ENCODE measurements around the gene OR14C36. TPM values are rescaled to one million over a fixed set of nuclear protein-coding genes. Genes with fewer than 3 reads are reported as not detected.

The OR14C36 gene
- total and polyA plus RNA-seq, 9 of the 15 experiments (the other 6 are each of a cell fraction or from before 2014, with no cell fraction given): not detected

GRCh38 chr1:248380854-248381253 is 32.3 kb downstream of the OR14C36 start:
- FAIRE-seq (no peak), ATAC-seq (no peak), DNase-seq (ENCODE audit: extremely low read depth in 1 of 4, low spot score in 3 of 4) (no peak)
- in situ Hi-C loops (cut with MboI): no loop called here
- Histone ChIP-seq H3K9me1 (ENCODE audit: control insufficient read depth, insufficient read depth, low read length) (no peaks in the 10 kb centered on the region), H4K20me1 (replicated peaks; ENCODE audit: control insufficient read depth, insufficient read depth, low read length) (no peaks in the 10 kb centered on the region), H3K79me2 (ENCODE audit: control insufficient read depth, insufficient read depth, low read length) (no peaks in the 10 kb centered on the region), H3K36me3 (ENCODE audit: control insufficient read depth, insufficient read depth, low read length) (no peaks in the 10 kb centered on the region), H3K4me3 (no peak overlapping the region), H3K4me2 (ENCODE audit: insufficient read depth, low read length) (no peak overlapping the region), H3K27me3 (ENCODE audit: control insufficient read depth in 2 of 2, insufficient read depth in 2 of 2, low read length in 2 of 2) (no peaks in the 10 kb centered on the region), H3K9me3 (replicated peaks; ENCODE audit: control insufficient read depth, insufficient read depth, low read depth, low read length) (no peaks in the 10 kb centered on the region), H3K4me1 (replicated peaks in 1 of 2; ENCODE audit: control insufficient read depth in 2 of 2, insufficient read depth in 2 of 2, low read length in 2 of 2) (no peaks in the 10 kb centered on the region), H2AFZ (ENCODE audit: low read depth, low read length) (no peak overlapping the region), H3K9ac (ENCODE audit: insufficient read depth in 1 of 2, low read depth in 2 of 2, low read length in 2 of 2) (no peak overlapping the region), H3K27ac (ENCODE audit: extremely low read depth, low read depth, low read length) (no peak overlapping the region)
- ChIA-PET POLR2A (no interaction called here), CTCF (ENCODE audit: low intra/inter-chr PET ratio) (no interaction called here)
- WGBS (ENCODE audit: insufficient coverage, low coverage, missing lambda C conversion rate): 5% methylated on average over 3 of the region's 3 CpGs
- intact Hi-C loops (cut with micrococcal nuclease): no loop called here
- BruUV-seq (replicated peaks): no TSS peak
- no peak for TF ChIP-seq SNAPC5 (CRISPR knock-in tag; IDR thresholded peaks at IDR 0.05)
- no peak for TF ChIP-seq SRSF1 (IDR thresholded peaks at IDR 0.05; ENCODE audit: low read depth, low read length)
- TF ChIP-seq SMARCE1 (IDR thresholded peaks at IDR 0.05): no peak
- no peak for TF ChIP-seq NFRKB (IDR thresholded peaks at IDR 0.05; ENCODE audit: low read depth)
- TF ChIP-seq MYC (IDR thresholded peaks at IDR 0.05; ENCODE audit: low read depth, low read length): no peak
- no peak for TF ChIP-seq MYC (CRISPR knock-in tag; IDR thresholded peaks at IDR 0.05; ENCODE audit: borderline replicate concordance, low read depth)
- TF ChIP-seq THAP7 (CRISPR knock-in tag; IDR thresholded peaks at IDR 0.05): no peak
- TF ChIP-seq CREB3L1 (IDR thresholded peaks at IDR 0.05; ENCODE audit: borderline replicate concordance, low read depth): no peak
- TF ChIP-seq ZNF384 (IDR thresholded peaks at IDR 0.05; ENCODE audit: low read depth, low read length): no peak
- no peak for TF ChIP-seq CHD2 (IDR thresholded peaks at IDR 0.05; ENCODE audit: low read depth, low read length)
- no peak for TF ChIP-seq CCAR2 (IDR thresholded peaks at IDR 0.05; ENCODE audit: low read depth, low read length)
- 0 out of 2 replicates have a peak, but pooled peaks have one; percentile 15 for TF ChIP-seq GABPA (tag; conservative IDR thresholded peaks at IDR 0.05; ENCODE audit: low read depth)
- no peak for TF ChIP-seq ZNF592 (IDR thresholded peaks at IDR 0.05)
- TF ChIP-seq ARNT (IDR thresholded peaks at IDR 0.05): no peak
- no peak for TF ChIP-seq ZNF57 (CRISPR knock-in tag; IDR thresholded peaks at IDR 0.05)
- no peak for TF ChIP-seq ZNF699 (CRISPR knock-in tag; IDR thresholded peaks at IDR 0.05; ENCODE audit: insufficient replicate concordance)
- TF ChIP-seq FOXA3 (CRISPR knock-in tag; conservative IDR thresholded peaks at IDR 0.05 in 1 of 2, IDR thresholded peaks at IDR 0.05 in 1 of 2): peak in 1 of 2 experiments; percentile 82; a peak in 2 of 4 replicates
